Measurements from ENCODE around the gene THSD4. TPM values are rescaled to one million over a fixed set of nuclear protein-coding genes. Genes with fewer than 3 reads are reported as not detected.

THSD4 gene
- total RNA-seq, 6 experiments from 2014 or later, result 5.2 to 21.8 (median 13.7) TPM

GRCh38 chr15:71106802-71107500 is 8.3 kb upstream of the THSD4 start:
- H3K9me3 ChIP-seq, result no peaks in the 10 kb centered on the region
- H3K36me3 ChIP-seq, result no peaks in the 10 kb centered on the region
- no peak overlapping the region for H3K4me3 ChIP-seq
- intact Hi-C loops (cut with DNase I), result no loop called here
- no peaks in the 10 kb centered on the region for H3K27me3 ChIP-seq
- no peak for DNase-seq
- TF ChIP-seq POLR2A (IDR thresholded peaks at IDR 0.05), result no peak
- no peak for TF ChIP-seq CTCF (IDR thresholded peaks at IDR 0.05)
- ATAC-seq, result no peak
- 71% methylated on average over 3 of the region's 4 CpGs for WGBS (ENCODE audit: insufficient coverage, low coverage, low lambda C conversion rate, missing lambda C conversion rate)
- H3K27ac ChIP-seq, result no peak overlapping the region
- H3K4me1 ChIP-seq, result peaks cover 0 to 2% (median 0%) of the 10 kb centered on the region in 4 donors

DNA sequence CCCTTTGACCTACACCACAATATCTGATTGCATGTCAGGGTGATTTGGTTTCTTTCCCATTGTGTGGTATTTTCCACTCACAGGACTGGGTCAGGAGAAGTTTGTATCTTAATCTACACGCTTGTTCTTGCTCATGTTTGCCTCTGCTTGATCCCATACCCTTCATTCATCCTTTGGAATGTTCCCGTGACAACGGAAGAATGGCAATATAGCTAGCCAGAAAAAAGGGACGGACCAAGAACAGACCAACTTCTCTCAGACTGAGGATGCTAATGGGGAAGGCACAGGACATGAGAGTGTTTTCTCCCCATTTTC is 7.8 kb upstream of the THSD4 start:
- no peak for DNase-seq
- no peaks in the 10 kb centered on the region for H3K27me3 ChIP-seq
- WGBS (ENCODE audit: insufficient coverage, low coverage, low lambda C conversion rate, missing lambda C conversion rate), result 80% methylated on average over 4 of the region's 4 CpGs
- TF ChIP-seq POLR2A (IDR thresholded peaks at IDR 0.05) (no peak), CTCF (IDR thresholded peaks at IDR 0.05) (no peak)
- intact Hi-C loops (cut with DNase I), result no loop called here
- H3K36me3 ChIP-seq, result no peaks in the 10 kb centered on the region
- ATAC-seq, result no peak
- H3K9me3 ChIP-seq, result no peaks in the 10 kb centered on the region
- no peak overlapping the region for H3K27ac ChIP-seq
- H3K4me3 ChIP-seq, result no peak overlapping the region
- no peaks in the 10 kb centered on the region for H3K4me1 ChIP-seq

DNA sequence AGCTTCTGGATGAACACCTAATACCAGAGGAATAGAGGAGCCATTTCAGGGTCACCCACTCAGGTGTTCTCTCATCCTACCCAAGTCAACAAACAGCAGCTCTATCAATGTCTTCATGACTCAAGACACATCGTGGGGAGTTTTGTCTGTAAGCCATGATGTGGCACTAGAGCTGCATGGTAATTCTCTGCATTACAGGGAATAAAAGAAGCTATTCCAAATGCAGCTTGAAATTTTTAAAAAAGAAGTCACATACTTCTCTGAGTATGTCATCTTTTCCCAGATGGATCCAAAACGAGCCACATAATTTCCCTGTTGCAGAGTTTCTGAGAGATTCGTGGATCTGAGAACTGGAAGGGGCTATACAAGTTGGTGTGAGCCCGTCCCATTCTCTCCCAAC is 6.1 kb upstream of the THSD4 start:
- intact Hi-C loops (cut with DNase I), result no loop called here
- WGBS (ENCODE audit: insufficient coverage, low coverage, low lambda C conversion rate, missing lambda C conversion rate), result 54% methylated on average over 3 of the region's 4 CpGs
- peaks cover 0 to 3% (median under 1%) of the 10 kb centered on the region in 4 donors for H3K4me1 ChIP-seq
- H3K9me3 ChIP-seq, result no peaks in the 10 kb centered on the region
- H3K27ac ChIP-seq, result no peak overlapping the region
- ATAC-seq (no peak), DNase-seq (no peak)
- no peaks in the 10 kb centered on the region for H3K27me3 ChIP-seq
- TF ChIP-seq CTCF (IDR thresholded peaks at IDR 0.05), result peak in 1 of 4 donors; percentile 6
- TF ChIP-seq POLR2A (IDR thresholded peaks at IDR 0.05), result no peak
- no peaks in the 10 kb centered on the region for H3K36me3 ChIP-seq
- no peak overlapping the region for H3K4me3 ChIP-seq

GRCh38 chr15:71109905-71110304 is 5.4 kb upstream of the THSD4 start:
- DNase-seq (no peak), ATAC-seq (no peak)
- Histone ChIP-seq H3K27me3 (no peaks in the 10 kb centered on the region), H3K9me3 (no peaks in the 10 kb centered on the region), H3K27ac (no peak overlapping the region), H3K36me3 (no peaks in the 10 kb centered on the region), H3K4me3 (no peak overlapping the region), H3K4me1 (peaks cover 0 to 11% (median 2%) of the 10 kb centered on the region in 4 donors)
- TF ChIP-seq CTCF (IDR thresholded peaks at IDR 0.05) (no peak), POLR2A (IDR thresholded peaks at IDR 0.05) (no peak)
- intact Hi-C loops (cut with DNase I), result loop anchor here in 1 of 2 donors (10.0 kb wide), 1 partner anchor 335 kb away; no protein-coding TSS in a partner anchor
- WGBS (ENCODE audit: insufficient coverage, low coverage, low lambda C conversion rate, missing lambda C conversion rate), result 57% methylated on average over 2 of the region's 3 CpGs
